Medulla oblongata (tissue), 1 donor: Measurements from ENCODE around the gene GLB1L2.

Experiments
- DNase-seq: peaks from one replicate; pipeline ENCODE4 v3.0.0-alpha.2; 2015; ENCODE audit errors: extremely low spot score

GLB1L2 gene

GRCh38 chr11:134367781-134368180, 36.0 kb downstream of the GLB1L2 start:
- no peak for DNase-seq

- DNase-seq = no peak
Measured at GRCh38 chr11:134369656-134370525, 38.1 kb downstream of the GLB1L2 start.

- no peak for DNase-seq
Measured at GRCh38 chr11:134370526-134371435, 39.0 kb downstream of the GLB1L2 start.

GRCh38 chr11:134371436-134372185, 39.8 kb downstream of the GLB1L2 start:
- no peak for DNase-seq

GRCh38 chr11:134372536-134372935, 40.7 kb downstream of the GLB1L2 start:
- DNase-seq = no peak

GRCh38 chr11:134372961-134373360, 41.2 kb downstream of the GLB1L2 start:
- peak; percentile 17 for DNase-seq

- no peak for DNase-seq
Measured at GRCh38 chr11:134373591-134374052, 41.8 kb downstream of the GLB1L2 start.

GRCh38 chr11:134374171-134374570, 42.4 kb downstream of the GLB1L2 start:
- no peak for DNase-seq

- DNase-seq = no peak
Measured at GRCh38 chr11:134374891-134375550, 43.2 kb downstream of the GLB1L2 start.

GRCh38 chr11:134376150-134376921, 44.5 kb downstream of the GLB1L2 start:
- no peak for DNase-seq

- no peak for DNase-seq
Measured at GRCh38 chr11:134377876-134378275, 46.1 kb downstream of the GLB1L2 start.

GRCh38 chr11:134379241-134379640, 47.5 kb downstream of the GLB1L2 start:
- no peak for DNase-seq

- DNase-seq = no peak
Measured at GRCh38 chr11:134380229-134380628, 48.4 kb downstream of the GLB1L2 start.

GRCh38 chr11:134380785-134381184, 49.0 kb downstream of the GLB1L2 start:
- DNase-seq = no peak

GRCh38 chr11:134382257-134382656, 50.5 kb downstream of the GLB1L2 start:
- no peak for DNase-seq

- DNase-seq = no peak
Measured at GRCh38 chr11:134382830-134383229, 51.0 kb downstream of the GLB1L2 start.

- no peak for DNase-seq
Measured at GRCh38 chr11:134383576-134384221, 51.9 kb downstream of the GLB1L2 start.

GRCh38 chr11:134384406-134384805, 52.6 kb downstream of the GLB1L2 start:
- no peak for DNase-seq

- DNase-seq = no peak
Measured at GRCh38 chr11:134385171-134385570, 53.4 kb downstream of the GLB1L2 start.
